Hematopoietic multipotent progenitor cell treated with erythropoietin and hydrocortisone succinate and interleukin-3 and kit ligand, for 17 days (in vitro differentiated cells): ENCODE results near the gene AP3S1.
"Not testable (repeated sequence)": the region's sequence is repeated elsewhere in the genome, so short reads cannot be mapped to it uniquely, and the experiment has no call there.

Experiments
- DNase-seq: peaks from one replicate; pipeline ENCODE4 v3.0.0-alpha.2; 2015; ENCODE audit warnings: low spot score

The AP3S1 gene

GRCh38 chr5:115873392-115873791 lies 31.7 kb downstream of the AP3S1 start:
- no peak for DNase-seq

- no peak for DNase-seq
Measured at GRCh38 chr5:115875447-115875846, 33.7 kb downstream of the AP3S1 start.

DNA sequence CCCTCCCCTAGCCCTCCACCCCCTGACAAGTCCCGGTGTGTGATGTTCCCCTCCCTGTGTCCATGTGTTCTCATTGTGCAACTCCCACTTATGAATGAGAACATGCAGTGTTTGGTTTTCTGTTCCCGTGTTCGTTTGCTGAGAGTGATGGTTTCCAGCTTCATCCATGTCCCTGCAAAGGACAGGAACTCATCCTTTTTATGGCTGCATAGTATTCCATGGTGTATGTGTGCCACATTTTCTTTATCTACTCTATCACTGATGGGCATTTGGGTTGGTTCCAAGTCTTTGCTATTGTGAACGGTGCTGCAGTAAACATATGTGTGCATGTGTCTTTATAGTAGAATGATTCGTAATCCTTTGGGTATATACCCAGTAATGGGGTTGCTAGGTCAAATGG lies 35.6 kb downstream of the AP3S1 start:
- not testable (repeated sequence) for DNase-seq

GRCh38 chr5:115882434-115882833 lies 40.7 kb downstream of the AP3S1 start:
- not testable (repeated sequence) for DNase-seq

- no peak for DNase-seq
Measured at GRCh38 chr5:115884704-115885103, 43.0 kb downstream of the AP3S1 start.

- not testable (repeated sequence) for DNase-seq
Measured at GRCh38 chr5:115885208-115885607, 43.5 kb downstream of the AP3S1 start.

GRCh38 chr5:115888027-115888426 lies 46.3 kb downstream of the AP3S1 start:
- no peak for DNase-seq

DNA sequence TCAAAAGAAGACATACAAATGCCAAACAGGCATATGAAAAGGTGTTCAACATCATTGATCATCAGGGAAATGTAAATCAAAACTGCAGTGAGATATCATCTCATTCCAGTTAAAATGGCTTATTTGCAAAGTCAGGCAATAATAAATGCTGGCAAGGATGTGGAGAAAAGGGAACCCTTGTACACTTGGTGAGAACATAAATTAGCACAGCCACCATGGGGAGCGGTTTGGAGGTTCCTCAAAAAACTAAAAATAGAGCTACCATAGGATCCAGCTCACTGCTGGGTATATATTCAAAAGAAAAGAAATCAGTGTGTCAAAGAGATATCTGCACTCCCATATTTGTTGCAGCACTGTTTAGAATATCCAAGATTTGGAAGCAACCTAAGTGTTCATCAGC lies 50.3 kb downstream of the AP3S1 start:
- DNase-seq, result no peak

DNA sequence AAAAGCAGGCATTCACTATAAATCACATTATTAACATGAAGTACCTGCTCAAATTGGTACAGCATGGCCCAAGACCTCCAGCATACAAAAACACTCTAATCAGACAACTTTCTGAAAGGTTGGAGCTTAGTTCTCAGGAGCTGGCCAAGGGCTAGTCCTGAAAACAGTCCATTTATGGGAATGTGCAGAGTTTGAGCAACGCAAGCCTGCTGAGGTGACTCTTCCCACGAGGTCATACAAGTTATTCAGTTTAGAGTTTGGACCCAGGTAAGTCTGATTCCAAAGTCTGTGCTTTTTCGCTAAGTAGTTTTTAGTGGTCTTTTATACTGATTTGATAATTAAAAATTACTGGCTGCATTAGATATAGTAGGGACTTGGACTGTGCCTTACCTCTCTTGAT lies 52.6 kb downstream of the AP3S1 start:
- no peak for DNase-seq

GRCh38 chr5:115895821-115896220 lies 54.1 kb downstream of the AP3S1 start:
- DNase-seq, result no peak

DNA sequence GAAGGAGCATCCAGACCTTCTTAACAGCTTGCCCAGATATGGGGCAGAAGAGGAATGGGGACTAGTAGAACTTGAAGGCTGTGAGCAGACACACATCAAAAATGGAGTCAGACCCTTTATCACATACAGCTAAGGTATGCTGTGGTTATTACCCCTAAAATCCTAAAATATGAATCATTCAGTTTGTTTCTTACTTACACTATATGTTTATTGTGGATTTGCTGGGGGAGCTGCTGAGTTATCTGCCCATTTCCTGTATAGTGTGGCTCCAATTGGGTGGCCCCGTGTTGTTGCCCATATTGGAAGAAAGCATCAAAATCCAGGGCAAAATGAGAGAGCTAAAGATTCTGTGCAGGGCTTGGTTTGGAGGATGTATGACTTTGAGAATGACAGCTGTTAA lies 56.9 kb downstream of the AP3S1 start:
- DNase-seq, result no peak

GRCh38 chr5:115907177-115907576 lies 65.4 kb downstream of the AP3S1 start:
- no peak for DNase-seq

GRCh38 chr5:115913623-115914400 lies 72.1 kb downstream of the AP3S1 start:
- DNase-seq, result peak; percentile 7

- no peak for DNase-seq
Measured at GRCh38 chr5:115920171-115920725, 78.5 kb downstream of the AP3S1 start.

DNA sequence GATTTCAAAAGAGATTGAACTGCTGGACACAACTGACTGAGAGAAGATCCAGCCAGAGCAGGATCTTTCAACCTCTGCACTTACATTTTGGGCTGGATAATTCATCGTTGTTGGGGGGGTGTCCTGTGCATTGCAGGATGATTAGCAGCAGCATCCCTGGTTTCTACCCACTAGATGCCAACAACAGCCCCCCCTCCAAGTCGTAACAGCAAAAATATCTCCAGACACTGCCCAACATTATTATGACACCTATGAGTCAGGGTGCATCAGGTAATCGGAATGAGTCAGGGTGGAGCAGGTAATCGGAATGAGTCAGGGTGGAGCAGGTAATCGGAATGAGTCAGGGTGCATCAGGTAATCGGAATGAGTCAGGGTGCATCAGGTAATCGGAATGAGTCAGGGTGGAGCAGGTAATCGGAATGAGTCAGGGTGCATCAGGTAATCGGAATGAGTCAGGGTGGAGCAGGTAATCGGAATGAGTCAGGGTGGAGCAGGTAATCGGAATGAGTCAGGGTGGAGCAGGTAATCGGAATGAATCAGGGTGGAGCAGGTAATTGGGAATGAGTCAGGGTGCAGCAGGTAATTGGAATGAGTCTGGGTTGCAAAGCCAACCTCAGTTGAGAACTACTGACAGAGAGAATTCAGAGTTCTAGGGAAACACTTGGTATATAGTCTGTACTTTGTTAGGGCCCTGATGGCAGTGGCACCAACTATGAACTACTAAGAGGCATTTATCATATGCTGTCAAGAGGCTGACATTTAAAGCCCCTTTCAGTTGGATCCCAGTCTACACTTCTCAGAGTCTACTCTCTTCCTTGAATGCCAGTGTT lies 87.1 kb downstream of the AP3S1 start:
- DNase-seq, result not testable (repeated sequence)

DNA sequence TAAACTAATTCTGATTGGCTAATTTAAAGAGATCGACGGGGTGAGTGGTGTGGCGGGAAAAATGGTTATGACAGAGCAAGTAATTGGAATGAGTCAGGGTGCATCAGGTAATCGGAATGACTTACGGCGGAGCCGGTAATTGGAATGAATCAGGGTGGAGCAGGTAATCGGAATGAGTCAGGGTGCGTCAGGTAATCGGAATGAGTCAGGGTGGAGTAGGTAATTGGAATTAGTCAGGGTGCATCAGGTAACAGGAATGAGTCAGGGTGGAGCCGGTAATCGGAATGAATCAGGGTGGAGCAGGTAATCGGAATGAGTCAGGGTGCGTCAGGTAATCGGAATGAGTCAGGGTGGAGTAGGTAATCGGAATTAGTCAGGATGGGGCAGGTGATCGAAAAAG lies 88.4 kb downstream of the AP3S1 start:
- DNase-seq, result not testable (repeated sequence)

GRCh38 chr5:115930630-115931337 lies 89.0 kb downstream of the AP3S1 start:
- no peak for DNase-seq

- no peak for DNase-seq
Measured at GRCh38 chr5:115932991-115933390, 91.3 kb downstream of the AP3S1 start.

DNA sequence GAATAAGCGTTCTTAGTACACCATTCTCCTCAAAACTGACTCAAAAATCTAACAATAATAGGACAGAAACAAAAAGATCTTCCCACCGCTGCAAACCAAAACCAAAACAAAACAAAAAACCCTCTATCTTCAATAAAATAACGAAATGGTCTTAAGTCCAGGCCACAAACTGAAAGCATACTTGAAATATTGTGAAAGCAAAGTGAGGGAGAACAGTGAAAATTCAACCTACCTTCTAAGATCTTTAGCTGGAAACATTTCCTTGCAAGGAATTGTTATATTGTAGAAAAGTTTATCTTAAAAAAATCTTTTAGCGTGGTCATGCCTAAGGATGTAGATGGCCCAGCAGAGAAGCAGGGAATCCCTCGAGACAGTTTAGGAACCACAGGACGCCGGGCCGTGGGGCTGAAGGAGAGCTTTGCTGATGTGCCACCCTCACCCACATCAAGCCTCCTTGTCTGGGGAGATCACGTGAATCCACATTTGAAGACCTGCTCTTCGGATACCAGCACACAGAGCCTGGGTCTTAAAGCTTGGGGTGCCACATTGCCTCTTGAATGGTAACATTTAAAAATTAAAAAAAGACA lies 92.7 kb downstream of the AP3S1 start:
- DNase-seq, result no peak

GRCh38 chr5:115936031-115936430 lies 94.3 kb downstream of the AP3S1 start:
- no peak for DNase-seq

- no peak for DNase-seq
Measured at GRCh38 chr5:115939059-115939458, 97.3 kb downstream of the AP3S1 start.
